ENCODE data around the gene SYNE3.

GRCh38 chr14:95505030-95505589, 11.3 kb downstream of the SYNE3 start:
- no peak for TF ChIP-seq POLR2A (IDR thresholded peaks at IDR 0.05)
- TF ChIP-seq CTCF (IDR thresholded peaks at IDR 0.05): no peak
